Stimulated activated CD4-positive, alpha-beta T cell treated with anti-CD3 and anti-CD28 coated beads, Interleukin-2, amount 100 ng/mL, for 24 hours (primary cell): ENCODE measurements around the gene MAP10.

ENCODE experiments used
- DNase-seq, 2 donors: peaks; one replicate each; pipeline ENCODE4 v3.0.0-alpha.2; 2020

The MAP10 gene

GRCh38 chr1:232798920-232799319 is 6.3 kb upstream of the MAP10 start:
- no peak for DNase-seq

- DNase-seq = no peak
These were observed 932 bp downstream of the MAP10 start for GRCh38 chr1:232806186-232806510.

- DNase-seq = no peak
These were observed 5.6 kb downstream of the MAP10 start for GRCh38 chr1:232810856-232811255.

- DNase-seq = no peak
These were observed 7.3 kb downstream of the MAP10 start for GRCh38 chr1:232812560-232812959.

DNA sequence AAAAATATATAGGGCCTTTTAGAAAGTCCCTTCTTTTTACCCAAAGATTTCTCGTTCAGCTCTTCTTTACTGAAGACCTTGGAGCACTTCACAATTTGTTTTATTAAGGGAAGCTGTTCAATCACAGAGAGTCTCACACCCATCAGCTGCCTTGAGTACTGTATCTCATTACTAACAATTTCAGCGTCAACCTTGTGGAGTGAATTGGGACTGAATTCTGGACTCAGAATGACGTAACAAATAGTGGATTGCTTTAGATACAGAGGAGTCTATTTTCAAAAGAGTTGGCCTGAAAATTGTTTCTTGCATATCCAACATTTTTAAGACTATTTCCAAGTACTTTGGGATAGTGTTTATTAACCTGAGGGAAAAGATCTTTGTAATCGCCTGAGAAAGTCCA is 7.9 kb downstream of the MAP10 start:
- no peak for DNase-seq

- no peak for DNase-seq
These were observed 8.5 kb downstream of the MAP10 start for GRCh38 chr1:232813760-232814159.

- no peak for DNase-seq
These were observed 11.1 kb downstream of the MAP10 start for GRCh38 chr1:232816324-232816723.

GRCh38 chr1:232818040-232818439 is 12.8 kb downstream of the MAP10 start:
- DNase-seq = no peak

DNA sequence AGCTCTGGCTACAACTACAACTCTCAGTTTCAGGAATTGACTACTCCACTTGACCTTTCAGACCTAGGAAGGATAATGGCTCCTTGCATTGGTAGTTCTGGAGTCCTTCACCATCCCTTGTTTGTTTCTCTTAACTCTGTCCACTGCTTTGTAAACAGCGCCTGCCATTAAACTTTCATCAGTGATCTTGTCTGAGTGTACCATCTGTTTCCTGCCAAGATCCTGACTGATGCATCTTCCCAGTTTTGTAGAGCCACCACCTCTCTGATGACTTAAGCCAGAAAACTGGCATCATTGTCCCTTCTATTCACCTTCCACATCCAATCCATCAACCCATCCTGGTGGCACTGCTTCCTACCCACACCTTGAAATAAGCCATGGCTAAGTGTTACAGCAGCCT is 15.2 kb downstream of the MAP10 start:
- DNase-seq = no peak

DNA sequence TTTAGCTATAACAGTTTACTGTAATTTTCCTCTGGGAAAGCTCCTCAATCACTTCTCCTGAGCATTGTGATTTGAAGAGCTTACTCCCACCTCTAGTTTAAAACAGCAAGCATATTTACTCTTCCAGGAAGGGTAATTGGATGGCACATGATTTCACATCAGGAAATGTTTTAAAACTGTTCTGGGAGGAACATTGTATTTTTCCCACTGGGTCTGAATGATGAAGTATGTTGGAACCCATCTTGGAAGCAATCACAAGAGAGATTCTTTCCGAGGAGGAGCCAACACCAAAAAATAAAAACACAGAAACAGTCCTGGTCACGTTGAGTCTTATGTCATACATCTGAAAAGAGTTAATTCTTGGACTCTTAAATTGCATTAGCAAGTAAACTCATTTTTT is 17.3 kb downstream of the MAP10 start:
- DNase-seq = no peak

DNA sequence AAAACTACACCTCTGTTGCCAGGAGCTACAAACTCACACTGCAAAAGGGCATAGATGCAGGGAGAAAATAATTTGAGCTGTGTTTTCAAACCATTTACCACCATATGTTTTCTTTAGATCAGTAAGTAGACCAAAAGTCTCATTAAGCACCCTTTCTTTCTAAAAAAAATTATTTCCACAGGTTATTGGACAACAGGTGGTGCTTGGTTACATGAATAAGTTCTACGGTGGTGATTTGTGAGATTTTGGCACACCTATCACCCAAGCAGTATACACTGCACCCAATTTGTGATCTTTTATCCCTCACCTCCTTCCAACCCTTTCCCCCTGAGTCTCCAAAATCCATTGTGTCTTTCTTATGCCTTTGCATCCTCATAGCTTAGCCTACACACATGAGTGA is 21.1 kb downstream of the MAP10 start:
- no peak for DNase-seq

- no peak for DNase-seq
These were observed 25.4 kb downstream of the MAP10 start for GRCh38 chr1:232830661-232831060.

GRCh38 chr1:232831895-232832294 is 26.7 kb downstream of the MAP10 start:
- no peak for DNase-seq

DNA sequence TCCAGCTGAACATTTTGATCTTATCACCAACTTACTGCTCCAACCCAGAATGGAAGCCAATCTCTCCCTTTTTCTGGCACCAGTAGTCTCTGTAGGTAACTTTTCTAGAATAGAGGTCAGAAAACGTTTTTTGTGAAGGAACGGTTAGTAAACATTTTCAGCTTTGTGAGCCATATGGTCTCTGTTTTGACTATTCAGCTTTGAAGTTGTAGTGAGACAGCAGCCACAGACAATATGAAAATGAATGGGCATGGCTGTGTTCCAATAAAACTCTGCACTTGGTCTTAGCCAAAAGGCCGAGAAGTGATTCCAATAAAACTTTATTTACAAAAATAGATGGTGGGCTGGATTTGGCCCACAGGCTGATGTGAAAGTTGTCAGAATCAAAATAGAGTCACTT is 28.9 kb downstream of the MAP10 start:
- DNase-seq = no peak

GRCh38 chr1:232835166-232835565 is 29.9 kb downstream of the MAP10 start:
- DNase-seq = no peak

- DNase-seq = no peak
These were observed 31.9 kb downstream of the MAP10 start for GRCh38 chr1:232837087-232837486.

- DNase-seq = no peak
These were observed 36.8 kb downstream of the MAP10 start for GRCh38 chr1:232841823-232842565.

DNA sequence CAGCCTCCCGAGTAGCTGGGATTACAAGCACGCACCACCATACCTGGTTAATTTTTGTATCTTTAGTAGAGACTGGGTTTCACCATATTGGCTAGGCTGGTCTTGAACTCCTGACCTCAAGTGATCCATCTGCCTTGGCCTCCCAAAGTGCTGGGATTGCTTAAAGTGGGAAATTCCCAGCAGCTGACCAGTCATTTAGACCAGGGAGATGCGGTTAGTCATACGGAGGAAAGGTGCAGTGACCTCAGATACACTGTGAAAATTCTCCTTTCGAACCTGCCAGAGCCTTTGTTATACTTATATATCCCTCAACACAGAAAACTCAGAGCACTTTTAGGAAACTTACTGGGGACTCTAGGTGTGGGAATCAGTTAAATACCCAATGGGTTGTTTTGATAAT is 39.6 kb downstream of the MAP10 start:
- DNase-seq = no peak

DNA sequence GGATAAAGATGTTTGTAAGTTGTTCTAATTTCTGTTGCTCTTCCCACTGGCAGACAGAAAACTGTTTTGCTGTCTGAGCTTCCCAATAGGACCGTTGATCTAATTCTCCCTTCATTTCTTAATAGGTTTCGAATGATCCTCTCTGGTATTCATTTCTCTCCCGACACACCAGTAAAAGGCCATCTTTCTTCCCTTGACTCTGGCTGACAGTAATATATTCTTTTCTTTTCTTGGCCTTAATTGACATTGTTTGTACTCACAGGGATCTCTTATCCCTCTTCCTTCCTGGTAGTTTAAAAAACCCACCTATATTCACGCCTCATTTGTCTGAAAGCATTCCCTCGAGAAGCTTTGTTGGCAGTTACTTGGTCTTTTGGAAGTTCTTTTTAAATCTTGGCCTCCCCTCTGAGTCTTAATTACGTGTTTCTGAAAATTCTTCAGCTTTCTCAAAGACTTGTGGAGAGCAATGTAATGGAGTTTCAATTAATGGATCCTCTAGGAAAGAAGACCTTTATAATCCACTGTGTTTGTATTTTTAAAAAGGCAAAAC is 40.3 kb downstream of the MAP10 start:
- no peak for DNase-seq

DNA sequence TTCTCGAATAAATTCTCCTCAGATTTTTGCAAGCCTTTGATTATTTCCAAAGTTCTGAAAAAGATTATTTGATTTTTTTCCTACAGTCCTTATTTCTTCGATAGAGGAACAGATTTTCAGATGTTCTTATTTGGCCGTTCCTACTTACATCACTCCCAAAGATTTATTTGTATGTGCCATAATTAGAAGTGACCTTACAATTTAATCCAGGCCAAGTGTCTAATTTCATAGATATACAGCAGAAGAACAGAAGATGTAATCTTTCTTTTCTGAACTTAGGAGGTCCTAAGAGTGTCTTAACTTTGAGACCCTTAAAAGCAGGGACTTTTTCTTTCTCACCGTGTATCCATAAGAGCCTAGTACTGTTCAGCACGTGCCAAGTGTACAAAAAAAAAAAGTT is 46.3 kb downstream of the MAP10 start:
- DNase-seq = no peak

DNA sequence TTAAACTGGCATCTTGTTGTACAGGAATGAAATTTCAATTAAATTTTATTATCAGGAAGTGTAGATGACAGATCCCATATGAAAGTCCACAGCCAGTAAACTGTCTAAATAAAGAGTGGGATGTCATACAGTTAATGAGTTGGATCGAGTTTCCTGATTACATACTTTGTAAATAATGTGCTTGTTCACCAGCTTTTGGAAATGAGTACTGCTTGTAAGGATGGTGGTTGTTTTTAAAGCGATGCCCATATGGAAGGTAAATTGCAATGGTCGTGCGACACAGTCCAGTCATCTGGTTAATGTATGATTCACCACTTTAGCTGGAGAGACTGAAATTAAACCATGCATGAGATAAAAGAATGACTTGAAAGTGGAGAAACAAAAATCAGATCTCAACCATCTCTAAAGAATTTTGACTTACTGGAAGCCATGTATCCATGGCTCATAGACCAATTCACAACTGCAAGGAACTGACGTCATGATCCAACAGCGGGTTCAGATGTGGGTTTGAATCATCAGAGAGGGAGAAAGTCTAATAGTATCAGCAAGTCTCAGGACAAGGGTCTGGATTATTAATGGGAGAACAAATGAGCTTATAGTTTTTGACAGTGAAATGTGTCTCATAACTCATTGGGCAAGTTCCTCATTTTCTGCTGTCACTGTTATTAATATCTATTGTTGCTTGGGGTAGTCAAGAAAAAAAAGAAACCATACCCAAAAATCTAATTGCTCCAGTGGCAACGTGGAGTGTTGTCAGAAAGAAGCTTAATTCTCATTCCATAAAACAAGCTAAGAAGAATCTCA is 49.0 kb downstream of the MAP10 start:
- no peak for DNase-seq

GRCh38 chr1:232854798-232855159 is 49.6 kb downstream of the MAP10 start:
- DNase-seq = no peak

DNA sequence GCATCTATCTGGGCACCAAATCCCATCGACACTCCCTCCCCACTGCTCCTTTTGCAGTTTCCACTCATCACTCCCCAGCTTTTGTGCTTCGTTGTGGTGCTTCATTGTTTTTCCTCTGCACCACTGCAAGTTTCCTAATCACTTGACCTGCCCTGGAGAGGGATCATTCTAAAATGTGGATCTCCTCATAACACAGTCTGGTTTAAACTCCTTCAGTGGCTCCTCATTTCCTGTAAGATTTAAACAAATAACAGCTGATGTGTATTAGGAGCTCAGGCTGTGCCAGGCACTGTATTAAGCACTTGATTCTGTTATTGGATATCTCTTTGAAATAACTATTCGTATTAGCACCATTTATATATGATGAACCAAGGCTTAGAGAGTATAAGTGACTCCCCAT is 51.3 kb downstream of the MAP10 start:
- no peak for DNase-seq
